DND-41 (cell line): ENCODE measurements around the gene RUVBL2.

Experiments used
- EZH2 ChIP-seq: IDR thresholded peaks from 3 replicates; pipeline ENCODE4 v1.6.1; 2012; ENCODE audit warnings: borderline replicate concordance, low read depth, mild to moderate bottlenecking, moderate library complexity, low read length, inconsistent platforms; ENCODE audit not compliant: severe bottlenecking
- TF ChIP-seq, protein P1 (sequence below): IDR thresholded peaks from 2 replicates; pipeline ENCODE4 v1.5.1; 2012; ENCODE audit warnings: borderline replicate concordance, low read length, moderate library complexity, mild to moderate bottlenecking; ENCODE audit not compliant: poor library complexity, severe bottlenecking; ENCODE audit errors: extremely low read depth

DNA sequence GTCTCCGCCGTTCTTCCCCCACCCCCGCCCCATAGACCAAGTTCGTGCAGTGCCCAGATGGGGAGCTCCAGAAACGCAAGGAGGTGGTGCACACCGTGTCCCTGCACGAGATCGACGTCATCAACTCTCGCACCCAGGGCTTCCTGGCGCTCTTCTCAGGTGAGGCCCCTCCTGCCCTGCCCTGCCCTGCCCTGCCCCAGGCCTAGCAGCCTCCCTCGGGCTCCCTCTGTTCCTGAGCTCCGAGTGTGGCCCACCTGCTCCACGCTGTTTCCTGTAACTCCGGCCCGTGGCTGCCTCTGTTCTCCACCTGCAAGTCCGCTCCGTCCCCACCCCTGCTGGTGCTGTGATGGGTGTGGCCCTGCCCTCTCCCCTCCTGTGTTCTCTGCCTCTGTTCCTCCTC, 16.8 kb downstream of the RUVBL2 start:
- TF ChIP-seq, protein P1, sequence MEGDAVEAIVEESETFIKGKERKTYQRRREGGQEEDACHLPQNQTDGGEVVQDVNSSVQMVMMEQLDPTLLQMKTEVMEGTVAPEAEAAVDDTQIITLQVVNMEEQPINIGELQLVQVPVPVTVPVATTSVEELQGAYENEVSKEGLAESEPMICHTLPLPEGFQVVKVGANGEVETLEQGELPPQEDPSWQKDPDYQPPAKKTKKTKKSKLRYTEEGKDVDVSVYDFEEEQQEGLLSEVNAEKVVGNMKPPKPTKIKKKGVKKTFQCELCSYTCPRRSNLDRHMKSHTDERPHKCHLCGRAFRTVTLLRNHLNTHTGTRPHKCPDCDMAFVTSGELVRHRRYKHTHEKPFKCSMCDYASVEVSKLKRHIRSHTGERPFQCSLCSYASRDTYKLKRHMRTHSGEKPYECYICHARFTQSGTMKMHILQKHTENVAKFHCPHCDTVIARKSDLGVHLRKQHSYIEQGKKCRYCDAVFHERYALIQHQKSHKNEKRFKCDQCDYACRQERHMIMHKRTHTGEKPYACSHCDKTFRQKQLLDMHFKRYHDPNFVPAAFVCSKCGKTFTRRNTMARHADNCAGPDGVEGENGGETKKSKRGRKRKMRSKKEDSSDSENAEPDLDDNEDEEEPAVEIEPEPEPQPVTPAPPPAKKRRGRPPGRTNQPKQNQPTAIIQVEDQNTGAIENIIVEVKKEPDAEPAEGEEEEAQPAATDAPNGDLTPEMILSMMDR = no peak
- no peak for TF ChIP-seq EZH2
